ENCODE measurements around the gene FRS3. TPM values are rescaled to one million over a fixed set of nuclear protein-coding genes. Genes with fewer than 3 reads are reported as not detected.

The FRS3 gene
- total and polyA plus RNA-seq, 12 donors: 0.30 to 21.2 (median 5.4) TPM

DNA sequence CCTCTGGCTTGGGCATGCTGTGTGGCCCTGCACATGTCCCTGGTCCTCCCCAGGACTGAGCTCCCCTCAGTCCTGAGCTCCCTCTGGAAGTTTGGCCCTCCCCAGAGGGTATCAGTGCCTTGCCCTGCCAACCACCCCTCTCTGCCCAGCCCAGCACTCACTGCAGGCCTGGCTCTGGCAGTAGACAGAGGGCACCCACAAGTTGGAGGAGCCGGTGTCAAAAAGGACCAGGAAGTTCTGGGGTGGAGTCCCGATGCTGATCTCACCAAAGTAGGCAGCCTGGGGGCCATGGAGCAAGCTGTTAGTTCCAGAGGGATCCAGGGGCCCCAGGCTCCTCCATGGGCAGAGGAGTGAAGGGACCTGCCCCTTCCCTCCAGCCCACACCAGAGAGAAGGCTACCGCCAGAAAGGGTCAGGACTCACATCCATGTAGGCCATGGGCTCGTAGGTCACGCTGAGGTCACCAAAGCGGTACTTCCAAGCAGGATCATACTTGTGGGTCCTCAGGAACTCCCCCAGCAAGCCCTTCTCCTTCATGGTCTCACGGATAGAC lies 35.4 kb downstream of the FRS3 start:
- 85 to 97% (median 92%) methylated on average over 3 to 7 of the region's 7 CpGs for WGBS, 4 donors
- no peak overlapping the region for H3K4me3 ChIP-seq
- no peak for TF ChIP-seq POLR2A (IDR thresholded peaks at IDR 0.05)
- TF ChIP-seq, protein P1, sequence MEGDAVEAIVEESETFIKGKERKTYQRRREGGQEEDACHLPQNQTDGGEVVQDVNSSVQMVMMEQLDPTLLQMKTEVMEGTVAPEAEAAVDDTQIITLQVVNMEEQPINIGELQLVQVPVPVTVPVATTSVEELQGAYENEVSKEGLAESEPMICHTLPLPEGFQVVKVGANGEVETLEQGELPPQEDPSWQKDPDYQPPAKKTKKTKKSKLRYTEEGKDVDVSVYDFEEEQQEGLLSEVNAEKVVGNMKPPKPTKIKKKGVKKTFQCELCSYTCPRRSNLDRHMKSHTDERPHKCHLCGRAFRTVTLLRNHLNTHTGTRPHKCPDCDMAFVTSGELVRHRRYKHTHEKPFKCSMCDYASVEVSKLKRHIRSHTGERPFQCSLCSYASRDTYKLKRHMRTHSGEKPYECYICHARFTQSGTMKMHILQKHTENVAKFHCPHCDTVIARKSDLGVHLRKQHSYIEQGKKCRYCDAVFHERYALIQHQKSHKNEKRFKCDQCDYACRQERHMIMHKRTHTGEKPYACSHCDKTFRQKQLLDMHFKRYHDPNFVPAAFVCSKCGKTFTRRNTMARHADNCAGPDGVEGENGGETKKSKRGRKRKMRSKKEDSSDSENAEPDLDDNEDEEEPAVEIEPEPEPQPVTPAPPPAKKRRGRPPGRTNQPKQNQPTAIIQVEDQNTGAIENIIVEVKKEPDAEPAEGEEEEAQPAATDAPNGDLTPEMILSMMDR (IDR thresholded peaks at IDR 0.05): no peak
- no peak for DNase-seq
- no peaks in the 10 kb centered on the region for H3K9me3 ChIP-seq (replicated peaks in 1 of 3)
- no peaks in the 10 kb centered on the region for H3K4me1 ChIP-seq (replicated peaks in 1 of 2)
- no peaks in the 10 kb centered on the region for H3K36me3 ChIP-seq (replicated peaks in 1 of 2)
- H3K27me3 ChIP-seq: no peaks in the 10 kb centered on the region
- H3K27ac ChIP-seq: no peak overlapping the region
- intact Hi-C loops (cut with DNase I): no loop called here

DNA sequence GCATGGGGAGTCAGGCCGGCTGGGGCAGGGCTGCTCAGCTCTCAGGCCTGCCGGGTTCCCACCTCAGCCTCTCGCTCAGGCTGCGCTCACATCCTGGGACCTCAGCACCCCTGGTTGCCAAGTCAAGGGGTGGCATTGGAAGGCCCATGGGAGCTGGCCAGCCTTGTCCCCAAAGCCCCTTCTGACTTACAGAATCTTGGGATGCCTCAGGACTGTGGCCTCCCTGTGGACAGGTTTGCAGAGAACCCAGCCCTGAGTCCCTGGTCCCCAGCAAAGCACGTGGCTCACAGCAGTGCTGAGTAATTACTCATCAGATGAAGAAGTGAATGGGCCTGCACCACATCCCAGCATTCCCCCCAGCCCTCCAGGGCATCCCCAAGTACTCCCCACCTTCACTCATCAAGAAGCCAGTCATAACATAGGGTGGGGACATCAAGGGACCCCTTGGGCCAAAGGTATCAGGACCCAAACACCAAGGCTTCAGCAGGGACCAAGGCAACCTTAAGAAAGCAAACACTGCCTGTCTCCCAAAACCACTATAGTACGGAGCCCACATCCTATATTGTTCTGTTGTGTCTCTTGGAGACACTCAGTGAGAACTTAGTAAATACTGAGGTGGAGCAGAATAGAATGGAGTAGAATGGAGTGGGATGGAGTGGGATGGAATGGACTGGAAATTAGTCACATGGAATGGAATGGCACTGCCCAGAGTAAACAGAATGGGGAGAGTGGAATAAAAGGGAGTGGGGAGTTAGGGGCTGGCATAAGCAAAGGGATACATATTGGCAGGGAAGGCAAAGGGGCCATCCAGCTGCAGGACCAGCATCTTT lies 36.1 kb downstream of the FRS3 start:
- TF ChIP-seq POLR2A (IDR thresholded peaks at IDR 0.05): no peak
- TF ChIP-seq, protein P1 (IDR thresholded peaks at IDR 0.05): no peak
- Histone ChIP-seq H3K9me3 (replicated peaks in 1 of 3) (no peaks in the 10 kb centered on the region), H3K36me3 (replicated peaks in 1 of 2) (no peaks in the 10 kb centered on the region), H3K27me3 (no peaks in the 10 kb centered on the region), H3K4me1 (replicated peaks in 1 of 2) (no peaks in the 10 kb centered on the region), H3K27ac (no peak overlapping the region), H3K4me3 (no peak overlapping the region)
- no peak for DNase-seq
- WGBS, 4 donors: 88 to 95% (median 91%) methylated on average over 6 of the region's 6 CpGs
- intact Hi-C loops (cut with DNase I): no loop called here

DNA sequence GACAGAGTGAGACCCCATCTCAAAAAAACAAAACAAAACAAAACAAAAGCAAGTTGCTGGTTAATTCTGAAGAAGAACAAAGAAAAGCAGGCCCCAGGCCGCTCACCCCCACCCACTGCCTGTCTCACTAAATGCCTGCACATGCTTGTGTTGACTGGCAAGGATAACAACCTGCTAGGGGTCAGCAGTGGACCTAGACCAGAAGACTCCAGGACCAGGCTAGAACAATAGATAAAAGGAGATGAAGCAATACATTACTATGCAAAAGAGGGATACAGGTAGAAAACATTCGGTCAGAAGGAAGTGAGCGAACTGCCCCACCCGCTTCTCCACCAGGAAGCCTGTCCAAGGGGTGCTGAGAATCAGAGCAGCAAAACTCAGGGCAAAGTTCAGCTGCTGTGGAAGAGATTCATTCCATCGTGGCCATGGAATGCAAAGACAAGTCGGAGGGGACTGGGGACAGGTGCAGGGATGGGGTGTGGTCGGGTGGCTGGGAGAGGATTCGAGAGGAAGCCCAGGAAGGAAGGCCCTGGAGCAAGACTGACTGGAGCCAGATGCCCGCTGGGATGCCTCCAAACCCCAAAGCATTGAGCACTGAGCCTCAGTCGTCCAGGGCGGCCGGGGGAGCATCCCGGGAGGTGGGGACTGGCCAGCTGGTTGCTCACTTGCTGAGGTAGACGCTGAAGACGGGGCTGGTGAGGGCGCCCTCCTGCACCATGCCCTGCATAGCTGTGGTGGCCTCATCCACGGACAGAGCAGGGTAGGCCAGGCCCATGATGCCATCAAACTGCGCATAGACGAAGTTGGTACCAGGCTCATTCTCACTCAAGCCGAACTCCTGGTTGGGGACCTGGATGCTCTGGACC lies 37.8 kb downstream of the FRS3 start:
- Histone ChIP-seq H3K27ac (no peak overlapping the region), H3K27me3 (no peaks in the 10 kb centered on the region), H3K4me1 (replicated peaks in 1 of 2) (no peaks in the 10 kb centered on the region), H3K9me3 (replicated peaks in 1 of 3) (no peaks in the 10 kb centered on the region), H3K4me3 (no peak overlapping the region), H3K36me3 (replicated peaks in 1 of 2) (no peaks in the 10 kb centered on the region)
- whole genome bisulfite sequencing, 4 donors: 85 to 92% (median 88%) methylated on average over 12 to 20 of the region's 20 CpGs
- intact Hi-C loops (cut with DNase I): no loop called here
- TF ChIP-seq POLR2A (IDR thresholded peaks at IDR 0.05): no peak
- TF ChIP-seq, protein P1 (IDR thresholded peaks at IDR 0.05): no peak
- DNase-seq: no peak

Data from adrenal gland (tissue), 12 donors.